HepG2 (cell line): ENCODE data around the gene PMM2. TPM values are rescaled to one million over a fixed set of nuclear protein-coding genes. Genes with fewer than 3 reads are reported as not detected.

Experiments used
- AKNA ChIP-seq: sonication (generic); formaldehyde crosslinking; IDR thresholded peaks from 2 replicates; pipeline ENCODE4 v1.4.0; 2020; ENCODE audit warnings: missing genetic modification reagents, borderline replicate concordance
- BCLAF1 ChIP-seq: fragments of 450-650 bp; IDR thresholded peaks from 2 replicates; pipeline ENCODE4 v1.6.1; 2017; ENCODE audit warnings: mild to moderate bottlenecking
- CERS6 ChIP-seq: sonication (generic); formaldehyde crosslinking; IDR thresholded peaks from 2 replicates; pipeline ENCODE4 v1.5.0; 2020; ENCODE audit warnings: missing genetic modification reagents
- CREB1 ChIP-seq, 2 experiments: fragments of 450-650 bp in 1 of 2; IDR thresholded peaks; 2 replicates each; pipeline ENCODE4 v1.6.1; 2016 to 2017; ENCODE audit warnings: control low read depth in 1 of 2, mild to moderate bottlenecking in 1 of 2, missing compliant biosample characterization in 1 of 2, missing genetic modification characterization in 1 of 2
- FOXC1 ChIP-seq: sonication (generic); formaldehyde crosslinking; IDR thresholded peaks from 2 replicates; pipeline ENCODE4 v1.8.0; 2022; ENCODE audit warnings: mild to moderate bottlenecking, missing genetic modification reagents, borderline replicate concordance
- HDAC1 ChIP-seq: sonication (generic); formaldehyde crosslinking; IDR thresholded peaks from 2 replicates; pipeline ENCODE4 v1.5.1; 2020; ENCODE audit warnings: mild to moderate bottlenecking, missing genetic modification reagents
- HOXA9 ChIP-seq: sonication (generic); formaldehyde crosslinking; IDR thresholded peaks from 2 replicates; pipeline ENCODE4 v1.8.1; 2022; ENCODE audit warnings: missing genetic modification reagents, mild to moderate bottlenecking, moderate library complexity, borderline replicate concordance
- KDM1A ChIP-seq: IDR thresholded peaks from 2 replicates; pipeline ENCODE4 v1.6.1; 2016; ENCODE audit warnings: missing compliant biosample characterization
- LBX2 ChIP-seq: sonication (generic); formaldehyde crosslinking; IDR thresholded peaks from 2 replicates; pipeline ENCODE4 v1.5.0; 2020; ENCODE audit warnings: missing genetic modification reagents, mild to moderate bottlenecking, borderline replicate concordance
- NCOR1 ChIP-seq: fragments of 200-600 bp; sonication (generic); IDR thresholded peaks from 2 replicates; pipeline ENCODE4 v1.7.0; 2017; ENCODE audit warnings: antibody characterized with exemption, low read length, borderline replicate concordance
- RARA ChIP-seq: IDR thresholded peaks from 2 replicates; pipeline ENCODE4 v1.6.1; 2016; ENCODE audit warnings: missing genetic modification reagents, missing compliant biosample characterization
- ZNF362 ChIP-seq: sonication (generic); formaldehyde crosslinking; IDR thresholded peaks from 2 replicates; pipeline ENCODE4 v1.4.0; 2020; ENCODE audit warnings: missing genetic modification reagents, mild to moderate bottlenecking, borderline replicate concordance
- ZNF572 ChIP-seq: sonication (generic); formaldehyde crosslinking; IDR thresholded peaks from 2 replicates; pipeline ENCODE4 v1.5.1; 2020; ENCODE audit warnings: mild to moderate bottlenecking, missing genetic modification reagents
- ZNF577 ChIP-seq: sonication (generic); formaldehyde crosslinking; IDR thresholded peaks from 2 replicates; pipeline ENCODE4 v1.4.0; 2020; ENCODE audit warnings: mild to moderate bottlenecking, low read depth, missing genetic modification reagents, borderline replicate concordance
- ZNF605 ChIP-seq: sonication (generic); formaldehyde crosslinking; IDR thresholded peaks from 2 replicates; pipeline ENCODE4 v1.8.0; 2022; ENCODE audit warnings: mild to moderate bottlenecking, missing genetic modification reagents
- ZSCAN31 ChIP-seq: sonication (generic); formaldehyde crosslinking; IDR thresholded peaks from 2 replicates; pipeline ENCODE4 v1.5.0; 2020; ENCODE audit warnings: low read depth, mild to moderate bottlenecking, missing genetic modification reagents
- polyA plus RNA-seq, 8 experiments: library from polyadenylated mRNA; depleted of rRNA in 3 of 8; stranded (reverse) in 7 of 8; unstranded in 1 of 8; fragments of >200 nt; fragmentation: Illumina TruSeq in 4 of 8; extraction: Trizol in 4 of 8; gene quantifications; 2 replicates each; pipeline versions ENCODE4 v1.2.1 to v1.2.3, GENCODE V29; 2011 to 2016; ENCODE audit warnings: low read depth in 4 of 8, missing spikeins in 1 of 8, mixed read lengths in 1 of 8; ENCODE audit not compliant: insufficient read depth in 1 of 8
- total RNA-seq, 5 experiments: library from RNA; depleted of rRNA; stranded (reverse); fragments of >200 nt; fragmentation: Illumina TruSeq; extraction: Trizol; gene quantifications; 2 replicates each; pipeline ENCODE4 v1.2.3, GENCODE V29; 2016; ENCODE audit warnings: low read depth in 1 of 5

The PMM2 gene
- total and polyA plus RNA-seq, 2 of the 13 experiments (the other 11 are each of a cell fraction or from before 2014, with no cell fraction given): 52.2 to 93.7 TPM

- TF ChIP-seq NCOR1 (no peak; the same call in 1 of the 2 replicates), HDAC1 (CRISPR knock-in tag) (peak; percentile 100), CREB1 (IDR thresholded peaks at IDR 0.05) (peak; percentile 79), CREB1 (CRISPR knock-in tag; IDR thresholded peaks at IDR 0.05) (peak; percentile 91), ZNF572 (peak; percentile 97), AKNA (CRISPR knock-in tag) (peak; percentile 95; the same call in 1 of the 2 replicates), ZSCAN31 (CRISPR knock-in tag) (peak; percentile 91; the same call in 1 of the 2 replicates), HOXA9 (CRISPR knock-in tag) (peak; percentile 69; the same call in 1 of the 2 replicates), CERS6 (CRISPR knock-in tag) (peak; percentile 93; the same call in 1 of the 2 replicates), FOXC1 (CRISPR knock-in tag) (peak; percentile 93), LBX2 (peak; percentile 98), ZNF577 (CRISPR knock-in tag) (no peak; the same call in 1 of the 2 replicates), RARA (CRISPR knock-in tag) (0 out of 2 replicates have a peak, but pooled peaks have one; percentile 53), ZNF362 (peak; percentile 20; the same call in 1 of the 2 replicates), BCLAF1 (no peak), ZNF605 (CRISPR knock-in tag) (peak; percentile 99), KDM1A (CRISPR knock-in tag) (no peak)
These were observed at the start of gene PMM2, which contains the start of gene TMEM186 (continued) for GRCh38 chr16:8797364-8798173.
